ENCODE measurements around the gene BUD31.

Gene BUD31

DNA sequence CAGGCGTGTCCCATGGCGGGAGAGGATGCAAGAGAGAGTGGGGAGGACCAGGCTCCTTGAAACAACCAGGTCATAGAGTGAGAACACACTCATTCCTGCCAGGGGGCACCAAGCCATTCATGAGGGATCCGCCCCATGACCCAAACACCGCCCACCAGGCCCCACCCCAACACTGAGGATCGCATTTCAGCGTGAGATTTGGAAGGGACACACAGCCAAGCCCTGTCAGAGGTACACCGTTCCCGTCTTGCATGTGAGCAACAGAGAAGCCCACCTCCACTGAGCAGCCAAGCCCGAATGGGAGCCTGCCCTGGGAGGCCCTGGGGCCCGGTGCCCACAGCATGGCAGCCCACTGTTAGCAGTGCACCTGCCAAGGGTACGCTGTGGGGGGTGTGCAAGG is 42.1 kb upstream of the BUD31 start (continued):
- TF ChIP-seq ZNF561 (tag by site-specific recombination; IDR thresholded peaks at IDR 0.05; ENCODE audit: borderline replicate concordance) (no peak), ZFHX2 (tag by site-specific recombination; conservative IDR thresholded peaks at IDR 0.05) (peak; percentile 55; the same call in 1 of the 2 replicates), ZNF626 (tag by site-specific recombination; IDR thresholded peaks at IDR 0.05) (no peak), EGR2 (tag by site-specific recombination; IDR thresholded peaks at IDR 0.05; ENCODE audit: low read depth) (peak; percentile 26; the same call in 1 of the 2 replicates), ZNF473 (tag by site-specific recombination; IDR thresholded peaks at IDR 0.05) (no peak), SP7 (tag by site-specific recombination; IDR thresholded peaks at IDR 0.05) (peak; percentile 77), KLF1 (tag by site-specific recombination; IDR thresholded peaks at IDR 0.05) (peak; percentile 98), ZNF138 (tag by site-specific recombination; IDR thresholded peaks at IDR 0.05; ENCODE audit: borderline replicate concordance) (no peak), GLI4 (tag by site-specific recombination; IDR thresholded peaks at IDR 0.05) (no peak), ZNF10 (tag by site-specific recombination; IDR thresholded peaks at IDR 0.05) (no peak)
- TF ChIP-seq, protein P1, sequence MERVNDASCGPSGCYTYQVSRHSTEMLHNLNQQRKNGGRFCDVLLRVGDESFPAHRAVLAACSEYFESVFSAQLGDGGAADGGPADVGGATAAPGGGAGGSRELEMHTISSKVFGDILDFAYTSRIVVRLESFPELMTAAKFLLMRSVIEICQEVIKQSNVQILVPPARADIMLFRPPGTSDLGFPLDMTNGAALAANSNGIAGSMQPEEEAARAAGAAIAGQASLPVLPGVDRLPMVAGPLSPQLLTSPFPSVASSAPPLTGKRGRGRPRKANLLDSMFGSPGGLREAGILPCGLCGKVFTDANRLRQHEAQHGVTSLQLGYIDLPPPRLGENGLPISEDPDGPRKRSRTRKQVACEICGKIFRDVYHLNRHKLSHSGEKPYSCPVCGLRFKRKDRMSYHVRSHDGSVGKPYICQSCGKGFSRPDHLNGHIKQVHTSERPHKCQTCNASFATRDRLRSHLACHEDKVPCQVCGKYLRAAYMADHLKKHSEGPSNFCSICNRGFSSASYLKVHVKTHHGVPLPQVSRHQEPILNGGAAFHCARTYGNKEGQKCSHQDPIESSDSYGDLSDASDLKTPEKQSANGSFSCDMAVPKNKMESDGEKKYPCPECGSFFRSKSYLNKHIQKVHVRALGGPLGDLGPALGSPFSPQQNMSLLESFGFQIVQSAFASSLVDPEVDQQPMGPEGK (tag by site-specific recombination; IDR thresholded peaks at IDR 0.05) = peak; percentile 50

DNA sequence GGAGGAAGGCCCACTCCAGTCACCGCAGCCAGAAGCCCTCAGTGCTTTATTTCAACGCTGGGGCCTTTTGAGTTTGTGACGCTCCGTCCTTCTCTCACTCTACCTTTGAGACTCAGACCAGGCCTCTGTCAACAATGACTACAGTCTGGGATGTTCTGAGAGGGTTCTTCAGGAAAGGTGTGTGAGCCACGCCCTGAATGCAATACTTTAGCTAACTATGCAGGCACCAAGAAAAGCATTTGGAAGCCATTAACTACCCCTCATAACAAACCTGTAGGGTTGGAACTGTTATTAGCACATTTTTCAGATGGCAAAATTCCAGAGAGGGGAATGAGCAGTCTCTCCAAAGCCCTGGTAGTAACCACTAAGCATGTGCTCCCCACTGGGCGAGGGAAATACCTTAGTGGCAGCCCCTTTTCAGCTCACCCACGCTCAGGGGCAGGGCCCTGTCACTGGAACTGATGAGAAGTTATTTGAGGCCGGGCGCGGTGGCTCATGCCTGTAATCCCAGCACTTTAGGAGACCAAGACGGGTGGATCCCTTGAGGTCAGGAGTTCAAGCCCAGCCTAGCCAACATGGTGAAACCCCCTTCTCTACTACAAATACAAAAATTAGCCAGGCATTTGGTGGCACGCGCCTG is 39.9 kb upstream of the BUD31 start:
- no peaks in the 10 kb centered on the region for H3K9me3 ChIP-seq (ENCODE audit: control insufficient read depth, insufficient read depth, low read depth, low read length)
- H3K27ac ChIP-seq (ENCODE audit: extremely low read depth, low read depth, low read length) = no peak overlapping the region
- peaks cover 20 to 31% of the 10 kb centered on the region in 2 experiments for H3K36me3 ChIP-seq (ENCODE audit: control insufficient read depth in 2 of 2, insufficient read depth in 1 of 2, low read length in 2 of 2)
- H3K4me1 ChIP-seq (ENCODE audit: control insufficient read depth, insufficient read depth, low read length) = no peaks in the 10 kb centered on the region
- H3K4me3 ChIP-seq (ENCODE audit: low read depth, low read length) = no peak overlapping the region
- ChIA-PET CTCF (interaction anchor here (1.0 kb wide), 1 partner anchor 54 kb away, joined by 4 read pairs; no protein-coding TSS in a partner anchor), POLR2A (no interaction called here)
- no peak for TF ChIP-seq YY2 (tag by site-specific recombination; IDR thresholded peaks at IDR 0.05)
- 0 out of 2 replicates have a peak, but pooled peaks have one; percentile 24 for TF ChIP-seq SP7 (tag by site-specific recombination; IDR thresholded peaks at IDR 0.05)
- TF ChIP-seq ZNF416 (tag by site-specific recombination; IDR thresholded peaks at IDR 0.05) = no peak
- TF ChIP-seq ZNF169 (tag by site-specific recombination; IDR thresholded peaks at IDR 0.05) = no peak
- TF ChIP-seq ZFP3 (tag by site-specific recombination; IDR thresholded peaks at IDR 0.05; ENCODE audit: low read depth) = no peak
- TF ChIP-seq ZNF510 (tag by site-specific recombination; IDR thresholded peaks at IDR 0.05; ENCODE audit: insufficient replicate concordance) = no peak
- TF ChIP-seq MEIS1 (CRISPR knock-in tag; IDR thresholded peaks at IDR 0.05; ENCODE audit: borderline replicate concordance) = no peak
- no peak for TF ChIP-seq KLF16 (tag by site-specific recombination; IDR thresholded peaks at IDR 0.05)
- TF ChIP-seq GLI4 (tag by site-specific recombination; IDR thresholded peaks at IDR 0.05) = no peak
- TF ChIP-seq ZNF423 (tag by site-specific recombination; IDR thresholded peaks at IDR 0.05) = no peak
- TF ChIP-seq, protein P2, sequence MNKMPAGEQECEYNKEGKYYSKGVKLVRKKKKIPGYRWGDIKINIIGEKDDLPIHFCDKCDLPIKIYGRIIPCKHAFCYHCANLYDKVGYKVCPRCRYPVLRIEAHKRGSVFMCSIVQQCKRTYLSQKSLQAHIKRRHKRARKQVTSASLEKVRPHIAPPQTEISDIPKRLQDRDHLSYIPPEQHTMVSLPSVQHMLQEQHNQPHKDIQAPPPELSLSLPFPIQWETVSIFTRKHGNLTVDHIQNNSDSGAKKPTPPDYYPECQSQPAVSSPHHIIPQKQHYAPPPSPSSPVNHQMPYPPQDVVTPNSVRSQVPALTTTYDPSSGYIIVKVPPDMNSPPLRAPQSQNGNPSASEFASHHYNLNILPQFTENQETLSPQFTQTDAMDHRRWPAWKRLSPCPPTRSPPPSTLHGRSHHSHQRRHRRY (tag by site-specific recombination; IDR thresholded peaks at IDR 0.05) = no peak
- TF ChIP-seq, protein P3, sequence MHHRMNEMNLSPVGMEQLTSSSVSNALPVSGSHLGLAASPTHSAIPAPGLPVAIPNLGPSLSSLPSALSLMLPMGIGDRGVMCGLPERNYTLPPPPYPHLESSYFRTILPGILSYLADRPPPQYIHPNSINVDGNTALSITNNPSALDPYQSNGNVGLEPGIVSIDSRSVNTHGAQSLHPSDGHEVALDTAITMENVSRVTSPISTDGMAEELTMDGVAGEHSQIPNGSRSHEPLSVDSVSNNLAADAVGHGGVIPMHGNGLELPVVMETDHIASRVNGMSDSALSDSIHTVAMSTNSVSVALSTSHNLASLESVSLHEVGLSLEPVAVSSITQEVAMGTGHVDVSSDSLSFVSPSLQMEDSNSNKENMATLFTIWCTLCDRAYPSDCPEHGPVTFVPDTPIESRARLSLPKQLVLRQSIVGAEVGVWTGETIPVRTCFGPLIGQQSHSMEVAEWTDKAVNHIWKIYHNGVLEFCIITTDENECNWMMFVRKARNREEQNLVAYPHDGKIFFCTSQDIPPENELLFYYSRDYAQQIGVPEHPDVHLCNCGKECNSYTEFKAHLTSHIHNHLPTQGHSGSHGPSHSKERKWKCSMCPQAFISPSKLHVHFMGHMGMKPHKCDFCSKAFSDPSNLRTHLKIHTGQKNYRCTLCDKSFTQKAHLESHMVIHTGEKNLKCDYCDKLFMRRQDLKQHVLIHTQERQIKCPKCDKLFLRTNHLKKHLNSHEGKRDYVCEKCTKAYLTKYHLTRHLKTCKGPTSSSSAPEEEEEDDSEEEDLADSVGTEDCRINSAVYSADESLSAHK (tag by site-specific recombination; IDR thresholded peaks at IDR 0.05) = no peak
- TF ChIP-seq ZNF555 (tag by site-specific recombination; conservative IDR thresholded peaks at IDR 0.05) = no peak
- TF ChIP-seq, protein P4, sequence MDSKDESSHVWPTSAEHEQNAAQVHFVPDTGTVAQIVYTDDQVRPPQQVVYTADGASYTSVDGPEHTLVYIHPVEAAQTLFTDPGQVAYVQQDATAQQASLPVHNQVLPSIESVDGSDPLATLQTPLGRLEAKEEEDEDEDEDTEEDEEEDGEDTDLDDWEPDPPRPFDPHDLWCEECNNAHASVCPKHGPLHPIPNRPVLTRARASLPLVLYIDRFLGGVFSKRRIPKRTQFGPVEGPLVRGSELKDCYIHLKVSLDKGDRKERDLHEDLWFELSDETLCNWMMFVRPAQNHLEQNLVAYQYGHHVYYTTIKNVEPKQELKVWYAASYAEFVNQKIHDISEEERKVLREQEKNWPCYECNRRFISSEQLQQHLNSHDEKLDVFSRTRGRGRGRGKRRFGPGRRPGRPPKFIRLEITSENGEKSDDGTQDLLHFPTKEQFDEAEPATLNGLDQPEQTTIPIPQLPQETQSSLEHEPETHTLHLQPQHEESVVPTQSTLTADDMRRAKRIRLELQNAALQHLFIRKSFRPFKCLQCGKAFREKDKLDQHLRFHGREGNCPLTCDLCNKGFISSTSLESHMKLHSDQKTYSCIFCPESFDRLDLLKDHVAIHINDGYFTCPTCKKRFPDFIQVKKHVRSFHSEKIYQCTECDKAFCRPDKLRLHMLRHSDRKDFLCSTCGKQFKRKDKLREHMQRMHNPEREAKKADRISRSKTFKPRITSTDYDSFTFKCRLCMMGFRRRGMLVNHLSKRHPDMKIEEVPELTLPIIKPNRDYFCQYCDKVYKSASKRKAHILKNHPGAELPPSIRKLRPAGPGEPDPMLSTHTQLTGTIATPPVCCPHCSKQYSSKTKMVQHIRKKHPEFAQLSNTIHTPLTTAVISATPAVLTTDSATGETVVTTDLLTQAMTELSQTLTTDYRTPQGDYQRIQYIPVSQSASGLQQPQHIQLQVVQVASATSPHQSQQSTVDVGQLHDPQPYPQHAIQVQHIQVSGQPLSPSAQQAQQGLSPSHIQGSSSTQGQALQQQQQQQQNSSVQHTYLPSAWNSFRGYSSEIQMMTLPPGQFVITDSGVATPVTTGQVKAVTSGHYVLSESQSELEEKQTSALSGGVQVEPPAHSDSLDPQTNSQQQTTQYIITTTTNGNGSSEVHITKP (tag by site-specific recombination; IDR thresholded peaks at IDR 0.05) = no peak
- TF ChIP-seq, protein P5, sequence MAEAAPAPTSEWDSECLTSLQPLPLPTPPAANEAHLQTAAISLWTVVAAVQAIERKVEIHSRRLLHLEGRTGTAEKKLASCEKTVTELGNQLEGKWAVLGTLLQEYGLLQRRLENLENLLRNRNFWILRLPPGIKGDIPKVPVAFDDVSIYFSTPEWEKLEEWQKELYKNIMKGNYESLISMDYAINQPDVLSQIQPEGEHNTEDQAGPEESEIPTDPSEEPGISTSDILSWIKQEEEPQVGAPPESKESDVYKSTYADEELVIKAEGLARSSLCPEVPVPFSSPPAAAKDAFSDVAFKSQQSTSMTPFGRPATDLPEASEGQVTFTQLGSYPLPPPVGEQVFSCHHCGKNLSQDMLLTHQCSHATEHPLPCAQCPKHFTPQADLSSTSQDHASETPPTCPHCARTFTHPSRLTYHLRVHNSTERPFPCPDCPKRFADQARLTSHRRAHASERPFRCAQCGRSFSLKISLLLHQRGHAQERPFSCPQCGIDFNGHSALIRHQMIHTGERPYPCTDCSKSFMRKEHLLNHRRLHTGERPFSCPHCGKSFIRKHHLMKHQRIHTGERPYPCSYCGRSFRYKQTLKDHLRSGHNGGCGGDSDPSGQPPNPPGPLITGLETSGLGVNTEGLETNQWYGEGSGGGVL (tag by site-specific recombination; IDR thresholded peaks at IDR 0.05) = no peak
- TF ChIP-seq ZNF529 (tag by site-specific recombination; IDR thresholded peaks at IDR 0.05; ENCODE audit: insufficient replicate concordance) = no peak

All from HEK293 (cell line).